Lower leg skin (tissue), 3 donors: ENCODE measurements around the gene RYR2.

Source experiments
- POLR2A ChIP-seq, 2 donors: fragments of 450-650 bp; IDR thresholded peaks; one replicate each; pipeline ENCODE4 v1.6.1; 2016 to 2017; ENCODE audit warnings: antibody characterized with exemption in 2 of 2, mild to moderate bottlenecking in 1 of 2, moderate library complexity in 1 of 2
- TF ChIP-seq, protein P1 (sequence below), 3 donors: fragments of 450-650 bp; IDR thresholded peaks; one replicate each; pipeline ENCODE4 v1.5.1; 2016; ENCODE audit warnings: antibody characterized with exemption in 3 of 3, mild to moderate bottlenecking in 3 of 3, moderate library complexity in 2 of 3

- TF ChIP-seq, protein P1, sequence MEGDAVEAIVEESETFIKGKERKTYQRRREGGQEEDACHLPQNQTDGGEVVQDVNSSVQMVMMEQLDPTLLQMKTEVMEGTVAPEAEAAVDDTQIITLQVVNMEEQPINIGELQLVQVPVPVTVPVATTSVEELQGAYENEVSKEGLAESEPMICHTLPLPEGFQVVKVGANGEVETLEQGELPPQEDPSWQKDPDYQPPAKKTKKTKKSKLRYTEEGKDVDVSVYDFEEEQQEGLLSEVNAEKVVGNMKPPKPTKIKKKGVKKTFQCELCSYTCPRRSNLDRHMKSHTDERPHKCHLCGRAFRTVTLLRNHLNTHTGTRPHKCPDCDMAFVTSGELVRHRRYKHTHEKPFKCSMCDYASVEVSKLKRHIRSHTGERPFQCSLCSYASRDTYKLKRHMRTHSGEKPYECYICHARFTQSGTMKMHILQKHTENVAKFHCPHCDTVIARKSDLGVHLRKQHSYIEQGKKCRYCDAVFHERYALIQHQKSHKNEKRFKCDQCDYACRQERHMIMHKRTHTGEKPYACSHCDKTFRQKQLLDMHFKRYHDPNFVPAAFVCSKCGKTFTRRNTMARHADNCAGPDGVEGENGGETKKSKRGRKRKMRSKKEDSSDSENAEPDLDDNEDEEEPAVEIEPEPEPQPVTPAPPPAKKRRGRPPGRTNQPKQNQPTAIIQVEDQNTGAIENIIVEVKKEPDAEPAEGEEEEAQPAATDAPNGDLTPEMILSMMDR (IDR thresholded peaks at IDR 0.05), result no peak
- TF ChIP-seq POLR2A (IDR thresholded peaks at IDR 0.05), result no peak
Observed at GRCh38 chr1:237562242-237562823, 520.3 kb downstream of the RYR2 start.
